GM10248 (cell line): ENCODE results near the gene FAM120AOS.

ENCODE experiments used
- CTCF ChIA-PET: fragments of 300-600 bp; sonication (Branson Sonifier 250); formaldehyde crosslinking; extraction: SDS; loops from one replicate; lab custom pipeline; 2021; ENCODE audit warnings: antibody characterized with exemption; lab: Yijun Ruan, JAX
- POLR2A ChIA-PET: fragments of 350-650 bp; sonication (Branson Sonifier 250); formaldehyde crosslinking; extraction: SDS; loops from one replicate; lab custom pipeline; 2020; ENCODE audit warnings: antibody characterized with exemption; lab: Yijun Ruan, JAX
- DNase-seq: peaks from one replicate; pipeline ENCODE4 v3.0.0; 2012; ENCODE audit errors: extremely low spot score
- CTCF ChIP-seq: IDR thresholded peaks from 2 replicates; pipeline ENCODE4 v1.5.1; 2012; ENCODE audit warnings: mild to moderate bottlenecking, low read depth; ENCODE audit errors: extremely low read depth, missing control alignments, control extremely low read depth

FAM120AOS gene

GRCh38 chr9:93491593-93492232, 38.3 kb upstream of the FAM120AOS start:
- ChIA-PET CTCF (interaction anchor here (1.9 kb wide), 1 partner anchor 74 kb away, joined by 8 read pairs; no protein-coding TSS in a partner anchor), POLR2A (no interaction called here)
- TF ChIP-seq CTCF = no peak
- DNase-seq = no peak

- ChIA-PET CTCF (no interaction called here), POLR2A (no interaction called here)
- no peak for TF ChIP-seq CTCF
- no peak for DNase-seq
Measured at GRCh38 chr9:93488244-93488643, 34.9 kb upstream of the FAM120AOS start.

DNA sequence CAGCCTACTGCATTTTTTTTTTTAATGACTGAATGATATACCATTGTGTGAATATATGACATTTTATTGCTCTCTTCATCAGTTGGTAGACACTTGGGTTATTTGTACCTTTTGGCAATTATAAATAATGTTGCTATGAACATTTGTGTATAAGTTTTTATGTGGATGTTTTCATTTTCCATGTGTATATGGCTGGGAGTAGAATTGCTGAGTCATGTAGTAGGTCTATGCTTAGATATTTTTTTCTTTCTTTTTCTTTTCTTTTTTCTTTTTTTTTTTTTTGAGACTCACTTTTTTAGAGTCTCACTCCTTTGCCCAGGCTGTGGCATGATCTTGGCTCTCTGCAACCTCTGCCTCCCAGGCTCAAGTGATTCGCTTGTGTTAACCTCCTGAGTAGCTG, 32.9 kb upstream of the FAM120AOS start:
- ChIA-PET CTCF (interaction anchor here (1.1 kb wide), 1 partner anchor 11 kb away, joined by 3 read pairs; no protein-coding TSS in a partner anchor), POLR2A (no interaction called here)
- TF ChIP-seq CTCF = no peak
- DNase-seq = no peak

DNA sequence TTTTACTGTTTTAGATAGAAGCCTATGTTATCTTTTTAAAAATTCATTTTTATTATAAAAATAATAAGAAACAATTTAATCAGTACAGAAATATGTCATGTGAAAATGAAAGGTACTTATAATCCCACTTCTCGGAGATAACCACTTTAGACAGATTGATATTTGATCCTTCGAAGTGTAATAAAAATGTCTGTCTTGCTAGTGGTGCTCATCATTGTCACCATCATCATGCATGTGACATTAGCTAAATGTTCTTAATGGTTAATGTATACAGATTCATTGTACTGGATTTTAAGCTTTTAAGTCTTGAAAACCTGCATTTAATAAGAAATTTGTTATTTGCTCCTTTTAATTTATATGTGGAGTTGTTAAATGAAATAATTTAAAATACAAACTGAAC, 30.1 kb upstream of the FAM120AOS start:
- TF ChIP-seq CTCF = no peak
- ChIA-PET CTCF (interaction anchor here (1.6 kb wide), 1 partner anchor 13 kb away, joined by 4 read pairs; no protein-coding TSS in a partner anchor), POLR2A (no interaction called here)
- DNase-seq = no peak

DNA sequence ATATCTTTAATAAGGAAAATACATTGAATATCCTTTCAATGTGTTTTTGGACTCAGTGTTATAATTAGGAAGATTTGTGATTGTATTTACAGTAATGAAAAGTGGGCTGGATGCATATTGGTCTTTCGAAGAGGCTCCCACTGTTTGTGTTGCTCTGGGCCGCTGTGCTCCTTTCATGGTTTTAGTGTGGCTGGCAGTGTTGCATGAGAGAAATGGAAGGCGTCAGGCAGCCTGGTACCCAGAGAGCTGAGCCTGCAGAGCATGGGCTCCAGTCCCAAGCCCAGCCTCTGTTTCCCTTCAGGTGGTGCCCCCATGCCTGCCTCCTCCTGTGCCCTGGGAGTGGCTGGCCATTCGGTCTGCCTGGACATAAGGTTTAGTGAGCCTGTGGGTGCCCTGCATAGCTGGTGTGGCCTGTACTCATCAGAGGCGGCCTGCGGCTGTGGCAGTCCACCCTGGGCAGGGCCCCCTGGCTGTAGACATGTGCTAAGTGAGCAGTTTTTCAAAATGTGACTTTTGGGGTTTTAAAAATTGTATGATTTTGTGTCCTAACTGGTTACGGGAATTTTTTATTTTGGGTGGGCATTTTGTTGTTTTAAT, 27.4 kb upstream of the FAM120AOS start:
- ChIA-PET POLR2A (no interaction called here), CTCF (interaction anchor here (1.0 kb wide), 1 partner anchor 28 kb away, joined by 3 read pairs; no protein-coding TSS in a partner anchor)
- TF ChIP-seq CTCF = no peak
- DNase-seq = no peak

GRCh38 chr9:93480262-93480661, 26.9 kb upstream of the FAM120AOS start:
- no peak for TF ChIP-seq CTCF
- no peak for DNase-seq
- ChIA-PET POLR2A (no interaction called here), CTCF (interaction anchor here (1.0 to 1.4 kb wide), 2 partner anchors 14 to 26 kb away, joined by 3 to 4 read pairs; no protein-coding TSS in a partner anchor)
